GM21786 (cell line): ENCODE measurements around the gene MYO10.
"Not testable (repeated sequence)": the region's sequence is repeated elsewhere in the genome, so short reads cannot be mapped to it uniquely, and the experiment has no call there.

ENCODE experiments used
- ATAC-seq: cut with Tn5 transposase; IDR thresholded peaks from one replicate; pipeline ENCODE4 v1.9.1; 2021; ENCODE audit not compliant: unreplicated experiment

The MYO10 gene

DNA sequence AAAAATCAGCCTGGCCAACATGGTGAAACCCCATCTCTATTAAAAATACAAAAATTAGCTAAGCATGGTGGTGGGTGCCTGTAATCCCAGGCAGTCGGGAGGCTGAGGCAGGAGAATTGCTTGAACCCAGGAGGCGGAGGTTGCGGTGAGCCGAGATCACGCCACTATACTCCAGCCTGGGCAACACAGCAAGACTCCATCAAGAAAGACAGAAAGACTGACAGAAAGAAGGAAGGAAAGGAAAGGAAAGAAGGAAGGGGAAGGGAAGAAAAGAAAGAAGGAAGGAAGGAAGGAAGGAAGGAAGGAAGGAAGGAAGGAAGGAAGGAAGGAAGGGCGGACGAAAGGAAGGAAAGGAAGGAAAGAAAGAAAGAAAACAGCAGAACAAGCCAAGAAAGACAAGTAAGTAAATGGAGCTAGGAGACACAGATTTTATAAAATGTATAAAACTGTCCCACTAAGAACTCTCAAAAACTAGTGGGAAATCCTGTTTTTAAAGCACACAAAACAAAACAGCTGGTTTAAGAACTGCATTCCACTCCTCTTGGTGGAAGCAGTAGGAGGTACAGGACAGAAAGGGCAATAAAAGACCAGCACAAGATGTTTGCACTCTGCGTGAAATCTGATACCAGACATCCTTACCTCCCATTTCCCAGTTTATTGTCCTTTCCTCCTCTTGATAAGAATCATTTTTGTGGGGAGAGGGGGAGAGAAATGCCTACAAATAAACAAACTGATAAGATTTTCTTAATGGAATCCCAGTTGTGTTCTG, 46.7 kb downstream of the MYO10 start:
- ATAC-seq: no peak

DNA sequence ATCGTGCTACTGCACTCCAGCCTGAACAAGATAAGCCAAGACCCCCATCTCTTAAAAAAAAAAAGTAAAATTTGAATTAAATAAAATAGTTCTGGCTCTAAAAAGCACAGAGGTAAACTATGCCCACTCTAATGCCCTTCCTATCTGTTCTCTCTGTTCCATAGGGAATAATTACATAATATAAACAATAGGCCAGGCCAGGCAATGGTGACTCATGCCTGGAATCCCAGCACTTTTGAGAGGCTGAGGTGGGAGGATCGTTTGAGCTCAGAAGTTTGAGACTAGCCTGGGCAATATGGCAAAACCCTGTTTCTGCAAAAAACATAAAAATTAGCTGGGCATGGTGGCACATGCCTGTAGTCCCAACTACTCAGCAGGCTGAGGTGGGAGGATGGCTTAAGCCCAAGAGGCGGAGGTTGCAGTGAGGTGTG, 47.4 kb downstream of the MYO10 start:
- ATAC-seq: no peak

DNA sequence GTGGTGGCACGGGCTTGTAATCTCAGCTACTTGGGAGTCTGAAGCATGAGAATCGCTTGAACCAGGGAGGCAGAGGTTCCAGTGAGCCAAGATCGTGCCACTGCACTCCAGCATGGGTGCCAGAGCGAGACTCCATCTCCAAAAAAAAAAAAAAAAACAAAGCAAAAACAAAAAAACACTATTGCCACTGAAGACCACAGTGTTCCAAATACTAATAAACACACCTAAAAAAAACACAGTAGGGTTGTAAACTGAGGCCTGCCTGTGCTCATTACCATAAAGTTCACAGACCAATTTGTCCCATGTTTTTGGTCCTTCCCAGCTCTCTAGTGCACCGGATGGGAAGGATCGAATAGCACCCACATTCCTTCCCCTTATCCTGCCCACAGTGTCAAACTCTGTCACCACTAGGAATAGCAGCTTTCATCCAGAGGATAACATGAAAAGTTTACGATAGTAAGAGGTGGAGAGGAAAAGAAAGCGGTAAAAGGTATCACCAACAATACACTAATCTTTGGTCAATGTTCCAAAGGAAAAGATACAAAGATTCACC, 49.2 kb downstream of the MYO10 start:
- no peak for ATAC-seq

DNA sequence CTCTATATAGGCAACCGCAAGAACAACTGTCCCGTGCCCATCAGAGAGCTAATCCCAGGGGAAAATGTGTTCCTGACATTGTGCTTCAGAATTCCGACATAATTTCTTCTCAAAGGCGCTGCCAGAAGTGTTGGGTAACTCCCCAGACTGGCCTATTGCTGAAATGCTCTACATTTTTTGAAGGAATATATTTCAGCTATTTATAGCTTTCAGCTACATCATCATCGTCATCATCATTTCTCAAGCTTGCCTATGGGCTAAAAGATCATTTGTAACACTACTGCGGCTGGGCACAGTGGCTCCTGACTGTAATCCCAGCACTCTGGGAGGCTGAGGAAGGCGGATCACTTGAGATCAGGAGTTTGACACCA, 49.7 kb downstream of the MYO10 start:
- no peak for ATAC-seq

DNA sequence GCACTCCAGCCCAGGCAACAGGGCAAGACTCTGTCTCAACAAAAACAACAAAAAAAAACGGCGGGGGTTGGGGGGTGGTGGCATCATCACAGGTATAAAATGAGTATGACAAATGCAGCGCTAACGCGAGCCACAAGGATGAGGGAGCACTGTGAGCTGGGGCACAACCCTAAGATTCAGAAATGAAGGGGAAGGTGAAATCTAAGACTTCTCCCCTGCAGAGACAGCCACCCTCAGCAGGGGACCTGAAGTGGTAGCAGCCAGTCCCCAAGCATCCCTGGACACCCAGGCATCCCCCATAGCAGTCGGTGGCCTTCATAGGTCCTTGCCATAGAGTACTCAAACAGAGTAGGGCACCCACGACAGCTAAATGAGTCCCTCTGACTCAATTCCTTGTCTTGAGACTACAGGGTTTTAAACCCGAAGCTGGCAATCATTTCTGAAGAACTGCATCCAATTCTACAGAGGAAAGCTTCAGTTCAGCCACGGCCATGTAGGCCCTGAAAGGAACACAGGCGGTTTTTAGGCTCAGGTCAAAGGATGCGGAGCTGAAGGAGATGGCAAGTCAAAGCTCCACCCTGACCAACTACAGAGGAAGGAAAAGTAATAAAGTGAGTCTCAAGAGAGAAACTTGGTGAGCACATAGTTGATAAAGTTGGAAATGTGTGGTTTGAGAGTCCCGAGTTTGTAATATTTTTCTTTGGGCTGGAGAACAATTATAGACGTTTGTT, 50.3 kb downstream of the MYO10 start:
- no peak for ATAC-seq

DNA sequence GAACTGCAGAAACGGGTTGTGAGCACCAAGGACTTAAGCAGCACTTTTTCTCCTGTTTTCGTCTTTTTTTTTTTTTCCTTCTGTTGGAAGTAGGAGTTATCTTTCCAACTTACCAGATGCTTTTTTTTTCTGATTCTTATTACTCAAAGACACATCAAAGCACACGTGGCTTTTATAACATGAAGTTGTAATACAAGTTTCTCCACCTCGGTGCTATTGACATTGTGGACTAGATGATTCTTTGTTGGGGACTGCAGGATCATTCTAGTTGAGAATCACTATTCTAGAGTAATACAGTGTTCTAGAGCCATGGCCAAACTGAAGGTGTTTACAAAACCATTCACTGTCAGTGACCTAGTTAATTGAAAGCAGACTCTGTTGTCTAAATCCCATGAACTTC, 51.5 kb downstream of the MYO10 start:
- ATAC-seq: no peak

DNA sequence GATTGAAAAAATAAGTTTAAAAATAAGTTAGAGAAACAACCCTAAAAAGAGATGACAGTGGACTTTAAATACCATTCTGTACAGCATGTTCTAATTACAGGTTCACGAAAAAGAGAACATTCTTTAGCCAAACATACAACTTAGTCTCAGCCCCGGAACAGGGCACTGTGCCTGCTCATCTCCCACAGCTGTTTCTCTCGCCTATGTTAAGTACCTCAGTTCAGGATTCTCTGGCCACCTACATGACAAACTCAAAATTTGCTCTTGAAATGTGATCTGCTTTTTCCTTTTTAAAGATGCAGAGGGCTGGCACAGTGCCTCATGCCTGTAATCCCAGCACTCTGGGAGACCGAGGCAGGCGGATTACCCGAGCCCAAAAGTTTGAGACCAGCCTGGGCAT, 52.3 kb downstream of the MYO10 start:
- ATAC-seq: no peak

DNA sequence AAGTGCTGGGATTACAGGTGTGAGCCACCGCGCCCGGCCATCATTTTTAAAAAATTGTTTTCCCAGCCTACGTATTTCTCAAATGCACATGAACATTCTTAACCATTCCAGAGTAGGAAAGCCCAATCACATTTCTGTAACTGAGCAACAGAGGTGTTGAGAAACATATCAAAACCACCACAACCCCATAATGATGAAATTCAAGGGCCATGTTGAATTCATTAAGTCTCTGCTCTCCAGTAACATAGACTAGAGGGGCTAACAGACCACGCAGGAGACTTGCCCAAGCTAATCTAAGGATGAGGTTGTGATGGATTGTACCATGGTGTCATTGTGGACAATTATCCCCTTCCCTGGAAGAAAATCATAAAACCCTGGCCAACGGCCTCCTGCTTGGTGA, 52.9 kb downstream of the MYO10 start:
- ATAC-seq: no peak

DNA sequence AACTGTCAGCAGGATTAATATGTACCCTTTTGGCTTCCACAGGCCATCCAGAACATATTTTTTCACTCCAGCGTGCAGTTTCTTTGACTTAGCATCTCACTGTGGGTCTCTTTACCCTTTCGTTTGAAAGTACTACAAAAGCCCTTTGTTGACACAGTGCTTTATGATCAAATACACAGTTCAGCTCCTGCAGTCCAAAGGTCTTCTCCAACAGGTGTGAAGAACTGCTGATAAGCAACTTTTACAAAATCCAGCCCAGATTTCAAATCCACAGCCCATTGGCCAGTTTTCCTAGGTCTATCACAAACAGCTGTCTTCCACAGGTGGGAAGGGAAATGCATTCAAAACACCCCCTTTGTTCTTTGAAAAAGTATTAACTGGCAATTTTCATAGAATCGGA, 54.8 kb downstream of the MYO10 start:
- ATAC-seq: no peak

DNA sequence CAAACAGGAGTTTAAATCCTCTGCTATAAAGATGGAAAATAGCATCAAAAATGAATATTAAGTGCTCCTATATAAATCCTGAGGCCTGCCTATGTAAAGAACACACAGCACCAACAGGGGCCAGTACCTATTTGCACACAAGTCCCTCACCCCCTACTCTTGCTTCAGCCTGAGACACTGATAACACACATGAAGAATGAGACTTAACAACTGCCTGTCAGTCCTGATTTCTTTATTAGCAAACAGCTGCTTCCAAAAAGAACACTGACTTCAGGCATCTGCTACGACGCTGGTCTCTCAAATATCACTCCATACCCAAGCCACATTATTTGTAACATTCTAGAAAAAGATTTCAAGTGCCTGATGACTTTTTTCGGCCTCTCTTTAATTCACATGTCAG, 55.5 kb downstream of the MYO10 start:
- no peak for ATAC-seq

DNA sequence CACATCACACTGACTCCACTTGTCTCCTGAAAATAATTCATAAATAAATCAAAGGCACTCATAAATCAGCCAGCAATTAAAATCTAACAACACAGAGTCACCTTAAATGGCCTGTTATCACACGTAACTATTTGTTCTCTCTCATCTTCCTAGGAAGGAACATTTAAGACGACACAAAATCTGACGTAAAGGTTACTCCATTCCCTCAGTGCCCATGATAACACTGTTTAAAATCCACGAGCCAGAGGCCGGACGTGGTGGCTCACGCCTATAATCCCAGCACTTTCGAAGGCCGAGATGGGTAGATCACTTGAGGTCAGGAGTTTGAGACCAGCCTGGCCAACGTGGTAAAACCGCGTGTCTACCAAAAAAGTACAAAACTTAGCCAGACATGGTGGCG, 56.4 kb downstream of the MYO10 start:
- ATAC-seq: no peak

DNA sequence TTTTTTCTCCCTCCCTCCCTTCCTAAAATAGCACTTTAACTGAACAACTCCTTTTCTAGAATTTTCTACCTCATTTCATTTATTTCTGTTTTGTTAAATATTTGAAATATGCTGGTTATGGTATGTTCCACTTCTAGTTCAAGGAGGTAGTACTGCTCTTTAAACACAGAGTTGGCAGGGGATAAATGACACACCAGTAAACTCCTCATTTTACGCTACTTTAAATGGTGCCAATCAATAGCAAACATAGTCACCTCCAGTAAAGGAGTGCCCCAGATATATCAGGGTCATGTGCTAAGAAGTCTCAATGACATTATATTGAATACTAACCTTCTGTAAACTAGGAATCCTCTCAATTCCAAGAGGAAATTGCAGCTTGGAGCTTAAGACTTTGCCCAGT, 56.9 kb downstream of the MYO10 start:
- no peak for ATAC-seq

DNA sequence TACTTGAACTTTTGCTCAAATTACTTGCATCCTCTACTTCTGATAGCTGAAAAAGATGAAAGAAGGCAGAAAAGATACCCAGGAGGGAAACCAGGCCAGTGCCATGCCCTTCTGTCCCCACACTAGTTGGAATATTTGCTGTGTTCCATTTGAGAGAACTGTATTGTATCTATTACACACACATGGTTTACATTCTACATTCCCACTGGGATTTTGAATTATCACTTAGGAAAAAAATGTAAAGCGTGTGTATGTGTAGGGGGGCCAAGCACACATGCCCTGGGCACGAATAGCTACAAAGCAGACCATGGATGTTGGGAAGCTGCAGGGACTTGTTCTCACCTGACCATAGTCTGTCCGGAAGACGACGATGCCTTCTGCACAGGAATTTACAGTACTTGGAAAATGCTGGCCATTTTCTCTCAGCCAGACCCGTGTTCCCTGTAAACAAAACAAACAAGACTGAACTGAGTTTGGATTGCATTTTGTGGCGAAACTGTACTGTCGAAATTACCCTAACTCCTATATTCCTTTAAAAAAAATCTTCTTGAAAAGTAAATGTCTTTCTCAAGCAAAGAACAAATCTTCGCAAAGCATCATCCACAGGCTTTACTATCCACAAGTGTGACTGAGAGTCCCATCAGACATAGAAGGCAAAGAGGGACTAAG, 58.7 kb downstream of the MYO10 start:
- ATAC-seq: no peak

DNA sequence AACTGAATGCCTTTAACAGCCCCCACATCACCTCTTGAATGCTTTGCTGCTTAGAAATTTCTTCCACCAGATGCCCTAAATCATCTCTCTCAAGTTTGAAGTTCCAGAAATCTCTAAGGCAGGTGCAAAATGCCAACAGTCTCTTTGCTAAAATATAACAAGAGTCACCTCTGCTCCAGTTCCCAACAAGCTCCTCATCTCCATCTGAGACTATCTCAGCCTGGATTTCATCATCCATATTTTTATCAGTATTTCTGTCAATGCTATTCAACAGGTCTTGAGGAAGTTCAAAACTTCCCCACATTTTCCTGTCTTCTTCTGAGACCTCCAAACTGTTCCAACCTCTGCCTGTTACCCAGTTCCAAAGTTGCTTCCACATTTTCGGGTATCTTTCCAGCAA, 61.7 kb downstream of the MYO10 start:
- not testable (repeated sequence) for ATAC-seq

DNA sequence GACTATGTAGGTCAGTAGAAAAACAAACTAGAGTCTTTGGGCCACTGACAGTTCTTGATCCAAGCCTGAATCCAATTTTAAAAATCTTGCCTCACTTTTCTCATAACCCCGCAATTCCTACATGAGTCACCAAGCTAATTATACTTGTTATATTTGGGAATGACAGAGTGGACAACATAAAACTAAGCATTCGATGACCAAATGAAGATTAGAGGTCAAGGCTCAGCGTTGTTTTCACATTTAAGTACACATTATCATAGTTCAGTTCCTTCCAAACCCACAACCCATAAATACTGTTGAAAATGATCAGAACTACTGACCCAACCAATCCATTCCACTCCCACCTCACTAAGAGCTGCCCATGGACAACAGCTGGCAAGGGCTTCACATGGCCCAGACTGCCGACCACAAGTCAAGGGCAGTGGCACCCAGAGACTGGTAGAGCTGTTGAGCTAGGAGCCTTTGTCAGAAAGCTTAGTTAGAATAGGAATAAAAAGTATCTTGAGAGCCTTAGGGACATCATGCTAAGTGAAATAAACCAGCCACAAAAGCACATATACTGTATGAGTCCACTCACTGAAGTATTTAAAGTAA, 64.2 kb downstream of the MYO10 start:
- no peak for ATAC-seq

DNA sequence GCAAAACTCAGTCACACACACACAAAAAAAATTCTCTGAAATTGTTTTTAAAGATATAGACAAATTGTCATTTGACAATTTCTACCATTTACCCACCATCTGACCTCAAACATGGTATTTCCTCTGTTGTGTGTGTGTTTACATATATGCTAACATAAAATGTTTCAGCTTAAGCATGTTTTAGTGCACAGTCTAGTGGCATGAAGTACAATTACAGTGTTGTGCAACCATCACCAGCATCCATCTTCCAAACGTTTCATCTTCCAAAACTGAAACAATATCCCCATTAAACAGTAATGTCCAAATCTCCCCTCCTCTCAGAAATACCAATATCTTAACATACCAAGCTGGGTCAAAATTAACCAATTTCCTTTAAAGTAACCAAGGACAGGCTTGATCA, 65.2 kb downstream of the MYO10 start:
- no peak for ATAC-seq

DNA sequence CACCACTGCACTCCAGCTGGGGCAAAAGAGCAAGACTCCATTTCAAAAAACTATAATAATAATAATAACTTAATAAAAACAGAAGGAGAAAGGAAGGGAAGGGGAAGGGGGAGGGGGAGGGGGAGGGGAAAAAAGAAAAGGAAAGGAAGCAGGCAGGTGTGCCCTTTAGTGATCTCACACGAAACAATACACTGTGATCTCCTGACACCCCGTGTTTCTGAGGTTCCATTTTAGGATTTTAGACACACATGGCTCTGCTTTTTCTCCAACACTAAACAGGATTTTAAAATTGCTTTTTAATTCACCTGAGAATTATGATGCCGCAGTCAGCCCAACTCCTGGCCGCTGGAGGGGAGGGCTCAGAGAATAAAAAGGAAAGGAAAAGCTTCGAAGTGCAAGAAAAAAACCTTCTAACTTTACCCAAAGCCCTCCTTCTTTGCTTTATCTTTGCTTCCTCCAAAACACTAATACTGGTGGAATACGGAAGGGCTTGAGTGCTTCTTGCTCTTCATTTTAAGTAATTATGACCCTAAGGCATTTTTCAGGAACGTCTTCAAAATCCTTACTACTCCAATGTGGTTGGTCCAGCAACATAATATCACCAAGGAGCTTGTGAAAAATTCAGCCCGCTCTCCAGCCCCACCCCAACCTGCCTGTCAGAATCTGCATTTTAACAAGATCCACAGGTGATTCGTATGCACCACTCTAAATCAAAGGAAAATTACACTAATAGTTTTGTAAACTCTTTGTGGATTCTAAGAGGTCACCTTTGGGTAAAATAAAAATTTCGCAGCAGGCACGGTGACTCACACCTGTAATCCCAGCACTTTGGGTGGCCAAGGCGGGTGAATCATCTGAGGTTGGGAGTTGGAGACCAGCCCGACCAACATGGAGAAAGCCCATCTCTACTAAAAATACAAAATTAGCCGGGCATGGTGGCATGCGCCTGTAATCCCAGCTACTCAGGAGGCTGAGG, 66.0 kb downstream of the MYO10 start:
- ATAC-seq: no peak

DNA sequence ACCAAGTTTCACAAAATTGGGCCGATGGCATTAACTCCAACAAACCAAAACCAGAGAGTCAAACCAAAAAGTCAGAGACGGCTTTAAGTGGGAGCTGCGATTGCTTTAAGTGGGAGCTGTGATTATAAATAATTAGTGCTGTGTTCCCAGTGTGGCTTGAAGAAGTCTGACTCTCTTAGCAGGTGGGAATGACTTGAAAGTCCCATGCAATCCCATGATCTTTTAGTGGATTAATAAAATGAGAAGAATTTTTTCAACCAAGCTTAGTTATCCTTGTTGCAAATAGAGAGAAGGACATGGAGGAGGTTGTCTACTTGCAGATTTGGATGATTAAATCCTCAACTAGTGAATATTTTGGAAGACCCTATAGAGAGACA, 68.5 kb downstream of the MYO10 start:
- ATAC-seq: no peak

DNA sequence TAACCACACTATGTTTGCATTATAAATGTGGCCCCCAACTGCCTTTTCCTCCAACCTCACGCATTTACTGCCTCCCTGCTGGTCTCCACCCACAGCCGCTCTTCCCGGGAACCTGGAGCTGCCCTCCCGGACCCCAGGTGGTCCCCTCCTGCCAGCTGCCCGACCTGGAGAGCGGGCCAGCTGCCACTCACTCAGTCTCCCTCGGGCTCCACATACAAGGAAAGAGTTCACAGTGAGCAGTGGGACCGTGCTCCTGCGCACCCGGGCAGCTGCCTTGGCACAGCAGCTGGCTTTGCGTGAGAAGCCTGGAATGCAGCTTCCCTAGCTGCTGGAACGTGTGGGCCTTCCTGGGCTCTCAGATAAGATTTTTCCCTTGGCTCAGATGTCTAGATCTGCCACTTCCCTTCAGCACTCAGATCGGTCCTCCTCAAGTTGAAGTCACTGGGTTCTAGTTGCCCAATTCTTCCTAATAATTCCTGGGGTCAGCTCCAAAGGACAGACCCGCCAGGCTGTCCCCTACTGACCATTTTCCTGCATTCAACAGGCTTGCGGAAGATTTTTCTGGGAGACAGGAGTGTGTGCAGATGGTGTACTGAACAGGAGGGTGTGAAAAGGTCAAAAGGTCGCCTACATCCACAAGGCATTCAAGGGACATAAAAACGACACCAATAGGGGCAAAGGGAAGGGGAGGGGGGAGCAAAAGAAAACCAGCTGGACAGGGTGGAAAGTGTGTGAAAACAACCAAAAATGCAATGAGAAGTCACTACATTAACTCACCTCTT, 69.1 kb downstream of the MYO10 start:
- ATAC-seq: no peak

DNA sequence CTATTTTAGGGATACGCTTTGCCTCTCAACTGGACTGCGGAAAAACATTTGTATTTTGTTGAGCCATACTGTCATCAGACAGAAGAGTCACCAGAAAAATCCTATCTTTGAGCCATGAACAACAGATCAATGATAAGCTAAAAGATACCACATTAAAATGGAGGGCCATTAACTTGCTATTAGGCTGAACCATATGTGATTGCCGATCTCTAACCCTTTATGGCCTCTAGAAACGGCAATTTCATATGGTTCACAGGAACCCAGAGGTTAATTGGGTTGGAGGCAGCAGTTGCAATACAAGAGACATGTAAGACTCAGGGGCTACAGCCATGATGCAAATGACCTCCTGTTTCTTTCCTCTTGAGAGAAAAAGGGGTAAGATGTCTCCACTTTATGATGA, 69.8 kb downstream of the MYO10 start:
- ATAC-seq: no peak
